ENCODE results near the gene TTC12. TPM values are rescaled to one million over a fixed set of nuclear protein-coding genes. Genes with fewer than 3 reads are reported as not detected.

The TTC12 gene
- total RNA-seq, 1 donor from 2014 or later: 13.2 TPM

GRCh38 chr11:113410414-113411135, 96.2 kb downstream of the TTC12 start:
- H3K27me3 Mint-ChIP-seq (ENCODE audit: unreplicated experiment): no peaks in the 10 kb centered on the region
- DNase-seq (ENCODE audit: extremely low spot score, unreplicated experiment): no peak
- H3K4me3 Mint-ChIP-seq (ENCODE audit: unreplicated experiment): no peak overlapping the region
- no peak overlapping the region for H3K27ac Mint-ChIP-seq (ENCODE audit: unreplicated experiment)
- no peak for TF ChIP-seq CTCF (IDR thresholded peaks at IDR 0.05)
- H3K36me3 Mint-ChIP-seq (ENCODE audit: unreplicated experiment): no peaks in the 10 kb centered on the region
- no peaks in the 10 kb centered on the region for H3K9me3 Mint-ChIP-seq (ENCODE audit: unreplicated experiment)
- H3K4me1 Mint-ChIP-seq (ENCODE audit: unreplicated experiment): no peaks in the 10 kb centered on the region

- no peak for TF ChIP-seq CTCF (IDR thresholded peaks at IDR 0.05)
- Mint-ChIP-seq H3K9me3 (ENCODE audit: unreplicated experiment) (no peaks in the 10 kb centered on the region), H3K4me1 (ENCODE audit: unreplicated experiment) (no peaks in the 10 kb centered on the region), H3K27me3 (ENCODE audit: unreplicated experiment) (no peaks in the 10 kb centered on the region), H3K4me3 (ENCODE audit: unreplicated experiment) (no peak overlapping the region), H3K27ac (ENCODE audit: unreplicated experiment) (no peak overlapping the region), H3K36me3 (ENCODE audit: unreplicated experiment) (no peaks in the 10 kb centered on the region)
- no peak for DNase-seq (ENCODE audit: extremely low spot score, unreplicated experiment)
These were observed 97.2 kb downstream of the TTC12 start for GRCh38 chr11:113411536-113411935.

DNA sequence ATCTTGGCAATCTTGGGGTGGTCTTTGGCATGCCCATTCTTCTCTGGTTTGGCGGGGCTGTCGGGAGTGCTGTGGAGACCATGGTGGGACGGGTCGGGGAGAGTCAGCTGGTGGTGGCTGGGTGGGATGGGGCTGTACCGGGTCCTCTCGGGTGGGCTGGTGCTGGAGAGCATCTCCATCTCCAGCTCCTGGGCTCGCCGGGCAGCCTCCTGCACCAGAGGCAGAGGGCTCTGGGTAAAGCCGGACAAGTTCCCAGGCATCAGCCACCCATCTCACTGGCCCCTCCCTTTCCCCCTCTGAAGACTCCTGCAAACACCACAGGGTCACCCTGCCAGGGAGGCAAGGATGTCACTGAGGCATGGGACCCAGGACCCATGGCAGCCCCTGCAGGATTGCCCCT, 98.3 kb downstream of the TTC12 start:
- no peaks in the 10 kb centered on the region for H3K36me3 Mint-ChIP-seq (ENCODE audit: unreplicated experiment)
- H3K4me3 Mint-ChIP-seq (ENCODE audit: unreplicated experiment): no peak overlapping the region
- TF ChIP-seq CTCF (IDR thresholded peaks at IDR 0.05): no peak
- H3K4me1 Mint-ChIP-seq (ENCODE audit: unreplicated experiment): no peaks in the 10 kb centered on the region
- no peak overlapping the region for H3K27ac Mint-ChIP-seq (ENCODE audit: unreplicated experiment)
- H3K27me3 Mint-ChIP-seq (ENCODE audit: unreplicated experiment): no peaks in the 10 kb centered on the region
- no peak for DNase-seq (ENCODE audit: extremely low spot score, unreplicated experiment)
- H3K9me3 Mint-ChIP-seq (ENCODE audit: unreplicated experiment): no peaks in the 10 kb centered on the region

DNA sequence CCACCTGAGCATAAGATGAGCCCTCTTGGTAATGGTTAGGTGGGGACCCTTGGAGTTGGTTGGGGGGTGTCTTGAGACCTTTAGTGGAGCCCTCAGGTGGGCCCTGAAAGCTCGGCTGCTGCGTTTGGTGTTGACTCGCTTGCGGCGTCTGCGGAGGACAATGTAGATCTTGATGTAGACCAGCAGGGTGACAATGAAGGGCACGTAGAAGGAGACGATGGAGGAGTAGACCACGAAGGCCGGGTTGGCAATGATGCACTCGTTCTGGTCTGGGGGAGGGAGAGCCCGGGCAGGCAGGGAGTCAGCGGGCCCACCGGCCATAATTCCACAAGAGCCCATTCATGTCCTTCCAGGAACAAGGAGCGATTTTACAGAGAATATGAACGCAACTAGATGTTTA, 101.0 kb downstream of the TTC12 start:
- no peaks in the 10 kb centered on the region for H3K9me3 Mint-ChIP-seq (ENCODE audit: unreplicated experiment)
- no peak for TF ChIP-seq CTCF (IDR thresholded peaks at IDR 0.05)
- H3K27ac Mint-ChIP-seq (ENCODE audit: unreplicated experiment): no peak overlapping the region
- H3K27me3 Mint-ChIP-seq (ENCODE audit: unreplicated experiment): no peaks in the 10 kb centered on the region
- H3K36me3 Mint-ChIP-seq (ENCODE audit: unreplicated experiment): no peaks in the 10 kb centered on the region
- no peaks in the 10 kb centered on the region for H3K4me1 Mint-ChIP-seq (ENCODE audit: unreplicated experiment)
- H3K4me3 Mint-ChIP-seq (ENCODE audit: unreplicated experiment): no peak overlapping the region
- DNase-seq (ENCODE audit: extremely low spot score, unreplicated experiment): no peak

Other genes starting within 250 kb of the TTC12 start
- not detected in 2 replicates for gene ANKK1, start 73.2 kb downstream of the TTC12 start, total RNA-seq
- not detected in 2 replicates for gene DRD2, start 160.8 kb downstream of the TTC12 start, total RNA-seq